H9 (cell line): ENCODE results near the gene AURKA. TPM values are rescaled to one million over a fixed set of nuclear protein-coding genes. Genes with fewer than 3 reads are reported as not detected.

Source experiments
- DNase-seq: peaks from one replicate; pipeline ENCODE4 v3.0.0-alpha.2; 2017
- H2AFZ ChIP-seq: one replicate; pipeline ENCODE4 v1.6.1; 2013; ENCODE audit warnings: mild to moderate bottlenecking, low read length, control low read depth, moderate library complexity
- H2AK5ac ChIP-seq: 2 replicates; pipeline ENCODE4 v1.6.1; 2013; ENCODE audit warnings: low read length, control low read depth, mixed read lengths; ENCODE audit not compliant: insufficient read length
- H2BK120ac ChIP-seq: one replicate; pipeline ENCODE4 v1.6.1; 2013; ENCODE audit warnings: low read depth, mild to moderate bottlenecking, low read length, control low read depth, inconsistent platforms; ENCODE audit not compliant: poor library complexity, severe bottlenecking
- H2BK12ac ChIP-seq: 2 replicates; pipeline ENCODE4 v1.6.1; 2013; ENCODE audit warnings: low read length, control low read depth, mixed read lengths, low read depth; ENCODE audit not compliant: insufficient read length
- H2BK15ac ChIP-seq: 2 replicates; pipeline ENCODE4 v1.6.1; 2013; ENCODE audit warnings: low read depth, low read length, control low read depth
- H2BK20ac ChIP-seq: one replicate; pipeline ENCODE4 v1.6.1; 2013; ENCODE audit warnings: low read depth, mild to moderate bottlenecking, low read length, control low read depth, inconsistent platforms; ENCODE audit not compliant: poor library complexity, severe bottlenecking
- H2BK5ac ChIP-seq: 2 replicates; pipeline ENCODE4 v1.6.1; 2013; ENCODE audit warnings: low read length, control low read depth, mixed read lengths; ENCODE audit not compliant: insufficient read length
- H3K14ac ChIP-seq: 2 replicates; pipeline ENCODE4 v1.6.1; 2013; ENCODE audit warnings: low read length, control low read depth; ENCODE audit not compliant: insufficient read depth
- H3K18ac ChIP-seq: 2 replicates; pipeline ENCODE4 v1.6.1; 2013; ENCODE audit warnings: low read depth, mild to moderate bottlenecking, mixed read lengths, low read length, control low read depth; ENCODE audit not compliant: insufficient read length
- H3K23ac ChIP-seq: 2 replicates; pipeline ENCODE4 v1.6.1; 2013; ENCODE audit warnings: low read length, control low read depth, mixed read lengths, low read depth; ENCODE audit not compliant: insufficient read length
- H3K23me2 ChIP-seq: 2 replicates; pipeline ENCODE4 v1.6.1; 2013; ENCODE audit warnings: low read depth, mild to moderate bottlenecking, mixed read lengths, low read length, control low read depth; ENCODE audit not compliant: insufficient read length, poor library complexity, severe bottlenecking
- H3K27ac ChIP-seq: 2 replicates; pipeline ENCODE4 v1.5.1; 2013; ENCODE audit warnings: low read length, control low read depth, mixed read lengths, low read depth; ENCODE audit not compliant: insufficient read length
- H3K27me3 ChIP-seq: 2 replicates; pipeline ENCODE4 v1.6.1; 2013; ENCODE audit warnings: low read length, control low read depth, inconsistent platforms; ENCODE audit not compliant: insufficient read depth
- H3K4ac ChIP-seq: 2 replicates; pipeline ENCODE4 v1.6.1; 2013; ENCODE audit warnings: low read depth, mild to moderate bottlenecking, control low read depth, inconsistent platforms, low read length, moderate library complexity
- H3K4me1 ChIP-seq: 2 replicates; pipeline ENCODE4 v1.6.1; 2013; ENCODE audit warnings: low read length, control low read depth, inconsistent platforms; ENCODE audit not compliant: insufficient read depth
- H3K4me2 ChIP-seq: 2 replicates; pipeline ENCODE4 v1.6.1; 2013; ENCODE audit warnings: low read length, control low read depth, mixed read lengths; ENCODE audit not compliant: insufficient read length, insufficient read depth
- H3K56ac ChIP-seq: 2 replicates; pipeline ENCODE4 v1.6.1; 2013; ENCODE audit warnings: low read depth, mild to moderate bottlenecking, mixed read lengths, low read length, control low read depth; ENCODE audit not compliant: insufficient read length
- H3K79me1 ChIP-seq: 2 replicates; pipeline ENCODE4 v1.6.1; 2013; ENCODE audit warnings: low read depth, mild to moderate bottlenecking, moderate library complexity, low read length, control low read depth, inconsistent platforms; ENCODE audit not compliant: insufficient read depth, poor library complexity, severe bottlenecking
- H3K79me2 ChIP-seq: 2 replicates; pipeline ENCODE4 v1.6.1; 2013; ENCODE audit warnings: low read length, control low read depth, inconsistent platforms; ENCODE audit not compliant: insufficient read depth
- H3K9ac ChIP-seq: 2 replicates; pipeline ENCODE4 v1.6.1; 2013; ENCODE audit warnings: low read length, control low read depth, mixed read lengths; ENCODE audit not compliant: insufficient read length; ENCODE audit errors: extremely low read depth
- H3K9me3 ChIP-seq: one replicate; pipeline ENCODE4 v1.6.1; 2013; ENCODE audit warnings: low read depth, low read length, inconsistent platforms; ENCODE audit not compliant: control insufficient read depth
- H3T11ph ChIP-seq: one replicate; pipeline ENCODE4 v1.6.1; 2013; ENCODE audit warnings: mild to moderate bottlenecking, low read length, control low read depth, inconsistent platforms
- H4K20me1 ChIP-seq: one replicate; pipeline ENCODE4 v1.6.1; 2013; ENCODE audit not compliant: control insufficient read depth, insufficient read length, insufficient read depth
- H4K5ac ChIP-seq: 2 replicates; pipeline ENCODE4 v1.6.1; 2013; ENCODE audit warnings: low read depth, mild to moderate bottlenecking, mixed read lengths, low read length, control low read depth; ENCODE audit not compliant: insufficient read length
- H4K8ac ChIP-seq: replicated peaks from 2 replicates; pipeline ENCODE4 v1.6.1; 2013; ENCODE audit warnings: low read length, control low read depth, mixed read lengths, low read depth; ENCODE audit not compliant: insufficient read length
- H4K91ac ChIP-seq: 2 replicates; pipeline ENCODE4 v1.6.1; 2013; ENCODE audit warnings: low read depth, mild to moderate bottlenecking, moderate library complexity, mixed read lengths, low read length, control low read depth; ENCODE audit not compliant: insufficient read length
- H3K27ac Mint-ChIP-seq, 3 experiments: 2 replicates in 2 of 3; 3 replicates in 1 of 3; pipeline ENCODE4 v1.8.0; 2020 to 2021; ENCODE audit warnings: mixed read lengths in 3 of 3, mild to moderate bottlenecking in 1 of 3, moderate library complexity in 1 of 3
- H3K27me3 Mint-ChIP-seq: 2 replicates; pipeline ENCODE4 v1.8.0; 2021; ENCODE audit warnings: low read depth, mild to moderate bottlenecking, moderate library complexity, mixed read lengths
- H3K36me3 Mint-ChIP-seq, 3 experiments: 2 replicates in 2 of 3; 3 replicates in 1 of 3; pipeline ENCODE4 v1.8.0; 2020 to 2021; ENCODE audit warnings: low read depth in 3 of 3, mixed read lengths in 3 of 3; ENCODE audit not compliant: insufficient read depth in 1 of 3
- H3K4me1 Mint-ChIP-seq, 2 experiments: 2 replicates each; pipeline ENCODE4 v1.8.0; 2020; ENCODE audit warnings: mixed read lengths in 2 of 2
- H3K4me3 Mint-ChIP-seq, 2 experiments: 2 replicates in 1 of 2; 3 replicates in 1 of 2; pipeline ENCODE4 v1.8.0; 2020 to 2021; ENCODE audit warnings: mild to moderate bottlenecking in 2 of 2, mixed read lengths in 2 of 2, moderate library complexity in 1 of 2
- H3K9me3 Mint-ChIP-seq, 2 experiments: 2 replicates in 1 of 2; 3 replicates in 1 of 2; pipeline ENCODE4 v1.8.0; 2020; ENCODE audit warnings: mild to moderate bottlenecking in 2 of 2, mixed read lengths in 2 of 2, moderate library complexity in 1 of 2
- CTCF ChIP-seq: fragments of 200-600 bp; sonication (generic); conservative IDR thresholded peaks from 3 replicates; pipeline ENCODE4 v1.8.0; 2021; ENCODE audit warnings: antibody characterized with exemption, mild to moderate bottlenecking
- WGBS: extraction: QIAGEN DNeasy Blood & Tissue Kit; methylation state at CpG from one replicate; pipeline ENCODE4 v1.1.7; 2013; ENCODE audit warnings: missing lambda C conversion rate, low lambda C conversion rate, mixed read lengths; ENCODE audit not compliant: insufficient read length; ENCODE audit errors: extremely low coverage; 5-methylcytosine and 5-hydroxymethylcytosine counted together
- long read RNA-seq: library from polyadenylated mRNA; unstranded; transcript quantifications from one replicate; pipeline ENCODE4 v2.0.0, GENCODE V29; 2020
- total RNA-seq: library from RNA; stranded (reverse); gene quantifications from 2 replicates; pipeline ENCODE4 v1.2.1, GENCODE V29; 2021

AURKA gene
- 81.9 and 86.8 TPM in 2 replicates for total RNA-seq
- long read RNA-seq, transcript AURKA-202 (9 exons, 2,248 nt) = minor isoform, 71 of 768 reads
- long read RNA-seq, transcript AURKA-206 (9 exons, 2,169 nt) = minor isoform, 121 of 768 reads
- long read RNA-seq, transcript AURKA-208 (9 exons, 2,114 nt) = major isoform, 148 of 768 reads
- long read RNA-seq, transcript AURKA-201 (10 exons, 2,223 nt) = minor isoform, 87 of 768 reads
- long read RNA-seq, partial matches to known transcripts = 20 of 768 reads
- long read RNA-seq, other reads (novel, unspliced or antisense) = 224 of 768 reads

DNA sequence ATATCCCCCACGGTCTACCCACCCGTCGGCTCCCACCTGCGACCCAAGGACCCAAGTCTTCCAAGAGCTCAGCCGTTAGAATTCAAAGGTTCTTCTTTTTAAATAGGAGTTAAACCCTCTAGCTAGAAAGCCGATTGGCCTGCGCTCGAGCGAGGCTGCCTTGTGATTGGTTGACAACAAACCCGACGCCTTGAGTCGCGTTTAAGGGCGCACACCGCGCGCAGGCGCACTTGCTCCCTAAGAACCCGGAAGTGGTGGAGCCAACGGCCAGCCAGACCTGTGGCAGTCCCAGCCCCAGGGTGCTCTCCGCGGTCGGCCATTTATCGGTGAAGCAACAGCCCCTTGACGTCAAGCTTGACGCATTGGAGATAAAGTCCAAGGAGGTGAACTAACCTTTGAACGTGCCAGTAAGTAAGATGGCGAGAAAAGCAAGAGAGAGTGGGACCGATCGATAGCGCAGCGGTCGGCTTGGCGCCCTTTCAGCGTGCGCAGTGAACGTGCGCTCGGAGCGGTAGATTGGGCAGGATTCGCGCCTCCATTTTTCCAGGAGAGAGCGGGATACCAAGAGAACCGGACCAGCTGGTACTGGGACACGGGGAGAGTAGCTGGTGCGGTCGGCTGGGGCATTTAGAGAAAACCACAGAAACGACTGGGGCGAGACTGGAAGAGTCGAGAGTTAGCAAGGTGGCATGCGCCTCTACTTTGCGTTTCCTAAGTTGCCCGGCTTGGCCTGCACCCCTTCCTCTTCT, at the start of gene AURKA, which contains the start of gene CSTF1:
Gene AURKA (minus strand): TSS at position 84 of the 749 bp plus-strand sequence. CDS start 4,018 bp downstream, outside the sequence.
Gene CSTF1 (plus strand): TSS at position 514 of the 749 bp plus-strand sequence. CDS start 2,908 bp downstream, outside the sequence.
- no peak within 1 kb of the TSS for H2AFZ ChIP-seq
- Mint-ChIP-seq H3K4me1 (peaks cover 23 to 28% of the 10 kb centered on the region in 2 experiments), H3K27ac (peak within 1 kb of the TSS; percentile 29 to 73 (median 34); a peak in 6 of 7 replicates), H3K36me3 (peaks cover 40 to 65% (median 50%) of the 10 kb centered on the region in 3 experiments; a peak in 6 of 7 replicates), H3K9me3 (no peaks in the 10 kb centered on the region), H3K4me3 (no peak within 1 kb of the TSS), H3K27me3 (no peaks in the 10 kb centered on the region)
- peak within 1 kb of the TSS; percentile 88 for H3K18ac ChIP-seq
- H3K79me1 ChIP-seq = peaks cover 19% of the 10 kb centered on the region
- no peak within 1 kb of the TSS for H2AK5ac ChIP-seq
- H2BK12ac ChIP-seq = no peak within 1 kb of the TSS
- peak; percentile 99 for DNase-seq
- no peak within 1 kb of the TSS for H3T11ph ChIP-seq
- H2BK120ac ChIP-seq = peak within 1 kb of the TSS; percentile 39
- H2BK15ac ChIP-seq = no peak within 1 kb of the TSS
- TF ChIP-seq CTCF = no peak
- H3K9me3 ChIP-seq = no peaks in the 10 kb centered on the region
- H3K56ac ChIP-seq = peak within 1 kb of the TSS; percentile 30
- H3K23me2 ChIP-seq = peaks cover 6% of the 10 kb centered on the region
- no peaks in the 10 kb centered on the region for H4K20me1 ChIP-seq
- no peak within 1 kb of the TSS for H3K23ac ChIP-seq
- H3K27me3 ChIP-seq = no peaks in the 10 kb centered on the region
- no peak within 1 kb of the TSS for H4K91ac ChIP-seq
- peaks cover 32% of the 10 kb centered on the region; the same call in 1 of the 2 replicates for H3K79me2 ChIP-seq
- no peak within 1 kb of the TSS for H4K8ac ChIP-seq
- no peak within 1 kb of the TSS for H2BK20ac ChIP-seq
- no peak within 1 kb of the TSS; the same call in 1 of the 2 replicates for H3K4ac ChIP-seq
- peak within 1 kb of the TSS; percentile 47 for H3K27ac ChIP-seq
- H3K4me2 ChIP-seq = peak within 1 kb of the TSS; percentile 96
- H3K14ac ChIP-seq = peak within 1 kb of the TSS; percentile 95
- H3K4me1 ChIP-seq = no peaks in the 10 kb centered on the region
- peak within 1 kb of the TSS; percentile 98 for H3K9ac ChIP-seq
- no CpG with 5 or more reads among the region's 53 CpGs for WGBS
- H2BK5ac ChIP-seq = peak within 1 kb of the TSS; percentile 1
- peak within 1 kb of the TSS; percentile 2 for H4K5ac ChIP-seq
